Prostate gland (tissue), 1 donor: ENCODE results near the gene C1QL1.

Source experiments
- POLR2A ChIP-seq: fragments of 450-650 bp; IDR thresholded peaks from one replicate; pipeline ENCODE4 v1.6.1; 2016; ENCODE audit warnings: antibody characterized with exemption, mild to moderate bottlenecking
- POLR2AphosphoS5 ChIP-seq: sonication (generic); formaldehyde crosslinking; IDR thresholded peaks from one replicate; pipeline ENCODE4 v1.6.1; 2017; ENCODE audit warnings: antibody characterized with exemption

GRCh38 chr17:44926821-44927525 is 41.1 kb downstream of the C1QL1 start:
- no peak for TF ChIP-seq POLR2AphosphoS5
- no peak for TF ChIP-seq POLR2A
